Right atrium auricular region (tissue), 2 donors: ENCODE results near the gene C1orf216. TPM values are rescaled to one million over a fixed set of nuclear protein-coding genes. Genes with fewer than 3 reads are reported as not detected.

Experiments
- DNase-seq: peaks from one replicate; pipeline ENCODE4 v3.0.0-alpha.2; 2019; ENCODE audit warnings: low spot score
- H3K27ac ChIP-seq, 2 donors: fragments of 200-600 bp; sonication (generic); 1 replicate in 1 of 2; 2 replicates in 1 of 2; pipeline ENCODE4 v1.5.1; 2016 to 2019
- H3K27me3 ChIP-seq, 2 donors: fragments of 200-600 bp; sonication (generic); one replicate each; pipeline versions ENCODE4 v1.5.1 to v1.6.0; 2017 to 2019
- H3K36me3 ChIP-seq: fragments of 200-600 bp; sonication (generic); one replicate; pipeline ENCODE4 v1.5.1; 2016
- H3K4me1 ChIP-seq, 2 donors: fragments of 200-600 bp; sonication (generic); one replicate each; pipeline versions ENCODE4 v1.5.1 to v1.6.0; 2017 to 2019
- H3K4me3 ChIP-seq, 2 donors: fragments of 200-600 bp; sonication (generic); 1 replicate in 1 of 2; 2 replicates in 1 of 2; pipeline ENCODE4 v1.5.1; 2017 to 2019; ENCODE audit warnings: mild to moderate bottlenecking in 1 of 2, moderate library complexity in 1 of 2
- H3K9me3 ChIP-seq, 2 donors: fragments of 200-600 bp; sonication (generic); one replicate each; pipeline ENCODE4 v1.5.1; 2019
- CTCF ChIP-seq, 2 donors: fragments of 200-600 bp; sonication (generic); IDR thresholded peaks; one replicate each; pipeline ENCODE4 v1.5.1; 2019; ENCODE audit warnings: antibody characterized with exemption in 2 of 2
- total RNA-seq, 2 donors: library from RNA; depleted of rRNA; stranded (reverse); fragments of >200 nt; gene quantifications; one replicate each; pipeline ENCODE4 v1.1.0, GENCODE V29; 2016

Gene C1orf216
- total RNA-seq, 2 donors from 2014 or later = 13.1 to 16.1 TPM

GRCh38 chr1:35666216-35666615, 52.5 kb downstream of the C1orf216 start:
- no peak for DNase-seq
- H3K4me3 ChIP-seq = no peak overlapping the region
- no peak for TF ChIP-seq CTCF (IDR thresholded peaks at IDR 0.05)
- H3K36me3 ChIP-seq = no peaks in the 10 kb centered on the region
- no peaks in the 10 kb centered on the region for H3K4me1 ChIP-seq
- no peaks in the 10 kb centered on the region for H3K9me3 ChIP-seq
- H3K27ac ChIP-seq = no peak overlapping the region
- no peaks in the 10 kb centered on the region for H3K27me3 ChIP-seq

Other genes starting within 250 kb of the C1orf216 start
- gene KIAA0319L, start 161.5 kb downstream of the C1orf216 start, total RNA-seq = 10 to 100 TPM; 62.5 to 95.0 TPM
- gene NCDN, start 161.1 kb downstream of the C1orf216 start, total RNA-seq = 10 to 100 TPM; 30.6 to 33.7 TPM
- gene TFAP2E, start 145.6 kb downstream of the C1orf216 start, total RNA-seq = not detected
- gene PSMB2, start 77.4 kb downstream of the C1orf216 start, total RNA-seq = 10 to 100 TPM; 30.4 to 31.7 TPM
- gene CLSPN, start 51.1 kb upstream of the C1orf216 start, total RNA-seq = 1 to 10 TPM in 1 of 2 donors, under 1 TPM in 1; 0.08 to 1.1 TPM
- gene AGO4, start 89.1 kb upstream of the C1orf216 start, total RNA-seq = 10 to 100 TPM; 15.7 to 16.4 TPM
- gene AGO1, start 164.3 kb upstream of the C1orf216 start, total RNA-seq = 10 to 100 TPM; 20.3 to 22.1 TPM
- 10 to 100 TPM; 10.1 to 10.6 TPM for gene AGO3, start 212.2 kb upstream of the C1orf216 start, total RNA-seq